HG03520 (cell line): ENCODE results near the gene ANKRD12.
"Not testable (repeated sequence)": the region's sequence is repeated elsewhere in the genome, so short reads cannot be mapped to it uniquely, and the experiment has no call there.

ENCODE experiments used
- ATAC-seq: cut with Tn5 transposase; IDR thresholded peaks from one replicate; pipeline ENCODE4 v1.9.1; 2021; ENCODE audit warnings: mild to moderate bottlenecking, moderate library complexity; ENCODE audit not compliant: unreplicated experiment

ANKRD12 gene

DNA sequence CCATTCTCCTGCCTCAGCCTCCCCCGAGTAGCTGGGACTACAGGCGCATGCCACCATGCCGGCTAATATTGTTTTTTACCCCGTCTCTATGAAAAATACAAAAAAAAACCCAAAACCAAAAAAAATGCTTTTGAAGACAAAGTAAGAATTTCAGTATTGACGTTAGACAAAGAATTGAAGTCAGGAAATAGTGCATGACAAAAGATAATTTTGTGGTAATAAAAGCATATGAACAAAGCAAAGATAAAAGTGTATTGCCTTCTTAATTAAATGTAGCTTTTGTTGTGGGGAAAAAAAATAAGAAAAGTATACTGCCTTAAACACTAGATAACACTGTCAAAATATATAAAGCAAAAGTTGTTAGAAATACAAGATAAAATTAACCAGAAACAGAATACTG lies 86.8 kb downstream of the ANKRD12 start:
- ATAC-seq = no peak

DNA sequence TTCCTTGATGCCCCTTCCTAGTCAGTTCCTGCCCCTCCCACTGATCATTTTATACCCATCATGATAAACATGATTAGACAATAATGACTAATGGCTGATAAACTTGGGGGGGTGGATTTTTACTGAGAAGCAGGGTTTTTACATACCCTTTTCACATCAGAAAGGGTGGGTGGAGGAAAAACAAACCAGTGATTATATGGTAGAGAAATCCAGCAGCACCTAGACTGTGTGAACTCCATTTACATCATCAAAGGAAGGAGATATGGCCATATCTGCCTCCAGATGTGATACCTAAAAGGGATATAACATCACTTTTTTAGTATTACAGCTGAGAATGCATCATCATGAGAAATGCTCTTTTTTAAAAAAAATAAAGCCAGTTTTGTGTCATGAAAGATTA lies 89.9 kb downstream of the ANKRD12 start:
- ATAC-seq = no peak

DNA sequence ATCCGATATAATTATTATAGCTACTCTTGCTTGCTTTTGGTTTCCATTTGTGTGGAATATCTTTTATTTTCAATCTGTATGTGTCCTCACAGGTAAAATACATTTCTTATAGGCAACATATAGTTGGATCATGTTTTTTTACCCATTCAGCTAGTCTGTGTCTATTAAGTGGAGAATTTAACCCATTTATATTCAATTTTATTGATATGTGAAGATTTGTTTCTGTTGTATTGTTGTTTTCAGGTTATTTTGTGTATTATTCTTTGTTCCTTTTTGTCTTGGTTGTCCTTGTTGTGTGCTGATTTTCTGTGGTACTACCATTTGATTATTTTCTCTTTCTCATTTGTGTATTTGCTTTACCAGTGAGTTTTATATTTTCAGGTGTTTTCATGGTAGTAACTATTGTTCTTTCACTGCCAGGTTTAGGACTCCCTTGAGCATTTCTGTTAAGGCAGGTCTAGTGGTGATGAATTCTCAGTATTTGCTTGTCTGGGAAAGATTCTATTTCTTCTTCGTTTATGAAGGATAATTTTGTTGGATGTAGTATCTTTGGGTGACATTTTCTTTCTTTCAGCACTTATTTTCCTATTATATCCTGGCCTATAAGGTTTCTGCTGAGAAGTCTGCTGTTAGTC lies 95.4 kb downstream of the ANKRD12 start:
- ATAC-seq = no peak

DNA sequence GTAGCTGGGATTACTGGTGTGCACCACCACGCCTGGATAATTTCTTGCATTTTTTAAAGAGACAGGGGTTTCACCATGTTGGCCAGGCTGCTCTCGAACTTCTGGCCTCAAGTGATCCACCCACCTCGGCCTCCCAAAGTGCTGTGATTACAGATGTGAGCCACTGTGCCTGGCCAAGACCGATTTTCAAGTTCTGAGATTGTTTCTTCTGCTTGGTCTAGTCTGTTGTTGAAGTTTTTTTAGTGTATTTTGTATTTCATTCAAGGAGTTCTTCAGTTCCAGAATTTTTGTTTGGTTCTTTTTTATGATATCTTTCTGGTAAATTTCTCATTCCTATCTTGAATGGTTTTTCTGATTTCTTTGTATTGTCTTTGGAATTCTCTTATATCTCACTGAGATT lies 96.4 kb downstream of the ANKRD12 start:
- ATAC-seq = no peak

DNA sequence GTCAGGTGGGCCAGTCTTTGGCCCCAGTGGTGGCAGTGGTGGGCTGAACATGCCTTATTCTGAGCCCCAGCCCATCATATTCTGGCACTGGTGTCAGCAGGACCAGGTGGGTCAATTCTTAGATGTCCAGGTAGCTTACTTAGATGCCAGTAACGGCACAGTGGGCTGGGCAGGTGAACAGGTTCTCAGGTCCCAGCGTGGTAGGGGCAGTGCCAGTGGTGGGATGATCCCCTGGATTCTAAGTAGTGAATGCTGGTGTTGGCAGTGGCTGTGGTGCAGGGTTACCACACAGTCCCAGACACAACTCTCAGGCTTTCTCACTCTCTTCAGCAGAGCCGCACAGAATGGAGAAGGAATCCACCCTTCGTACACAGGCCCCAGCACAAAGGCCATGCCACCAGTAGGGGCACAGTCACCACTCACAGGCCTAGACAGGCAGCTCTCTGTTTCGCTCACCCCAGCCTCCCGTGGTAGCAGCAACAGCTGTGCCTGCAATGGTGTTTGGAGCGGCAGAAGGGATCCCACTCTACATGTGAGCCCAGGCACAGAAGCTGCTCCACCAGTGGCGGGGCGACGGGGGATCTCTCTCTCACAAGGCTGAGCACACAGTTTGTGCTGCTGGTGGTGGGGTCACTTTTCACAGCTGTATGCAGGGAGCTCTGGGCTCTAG lies 97.3 kb downstream of the ANKRD12 start:
- ATAC-seq = no peak

DNA sequence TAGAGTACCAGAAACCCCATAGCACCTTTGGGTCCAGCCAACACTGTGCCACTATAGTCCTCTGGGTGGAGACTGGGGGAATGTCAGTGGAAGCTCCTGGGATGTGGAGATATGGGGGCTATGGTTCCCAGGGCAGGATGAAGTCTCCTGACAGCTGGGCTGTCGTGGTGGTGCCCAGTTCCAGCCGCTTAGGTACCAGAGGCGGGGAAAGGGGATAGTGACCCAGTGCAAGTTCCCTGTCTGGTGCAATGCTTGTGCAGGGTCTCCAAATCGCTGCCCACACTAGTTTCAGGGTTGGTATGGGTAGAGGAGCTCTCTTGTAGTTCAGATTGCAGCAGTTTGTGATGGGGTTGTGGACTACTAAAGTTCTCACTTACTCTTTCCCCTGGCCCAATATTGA lies 97.9 kb downstream of the ANKRD12 start:
- ATAC-seq = no peak

DNA sequence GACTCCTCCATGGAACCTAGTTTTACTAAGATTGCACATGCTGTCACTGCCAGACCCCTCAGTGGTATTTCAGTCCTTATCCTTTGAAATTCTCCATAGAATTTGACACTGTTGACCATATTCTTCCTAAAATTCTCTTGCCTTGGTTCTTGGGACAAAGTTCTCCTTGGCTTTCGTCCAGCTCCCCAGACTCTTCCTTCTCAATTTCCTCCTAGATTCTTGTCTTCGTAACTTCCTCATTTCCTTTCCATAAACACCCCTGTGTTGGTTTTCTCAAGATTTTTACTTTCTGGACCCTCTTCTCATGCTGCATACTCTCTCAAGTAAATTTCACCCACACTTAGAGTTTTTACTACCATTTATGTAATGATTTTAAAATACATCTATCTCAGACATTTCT lies 101.4 kb downstream of the ANKRD12 start:
- no peak for ATAC-seq

DNA sequence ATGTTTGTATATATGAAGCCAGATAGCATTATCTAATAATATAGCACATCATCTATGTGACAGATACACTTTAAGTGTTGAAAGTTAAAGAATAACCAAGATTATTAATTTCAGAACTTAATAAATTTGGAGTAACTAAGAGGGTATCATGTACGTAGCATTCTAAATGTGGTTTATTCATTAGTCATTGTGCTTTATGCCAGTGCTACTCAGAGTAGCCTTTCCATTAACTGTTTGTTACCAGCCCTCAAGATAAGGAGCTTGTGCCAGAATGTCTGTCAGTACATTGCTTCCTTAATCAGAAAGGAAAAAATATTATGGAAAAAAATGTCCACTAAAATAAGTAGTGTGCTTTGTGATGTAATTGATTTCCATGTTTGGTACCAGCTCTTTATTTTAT lies 103.1 kb downstream of the ANKRD12 start:
- no peak for ATAC-seq

DNA sequence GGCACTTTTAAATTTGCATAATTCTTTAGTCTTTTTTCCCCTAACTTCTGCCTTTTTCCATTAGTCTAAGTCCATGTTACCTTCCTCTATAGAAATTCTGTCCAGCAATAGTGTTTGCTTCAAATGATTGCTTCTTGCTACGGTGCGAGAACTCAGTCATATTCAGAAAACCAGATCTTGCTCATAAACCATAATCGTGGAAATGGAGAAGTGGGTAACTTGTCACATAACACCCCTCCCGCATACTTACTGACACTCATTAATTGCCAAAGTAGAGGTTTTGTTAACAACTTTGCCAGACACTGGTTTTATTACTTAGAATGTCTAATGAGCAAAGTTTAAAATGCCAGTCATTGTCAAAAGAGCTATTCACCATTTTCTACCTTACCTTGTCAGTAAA lies 103.7 kb downstream of the ANKRD12 start:
- no peak for ATAC-seq

DNA sequence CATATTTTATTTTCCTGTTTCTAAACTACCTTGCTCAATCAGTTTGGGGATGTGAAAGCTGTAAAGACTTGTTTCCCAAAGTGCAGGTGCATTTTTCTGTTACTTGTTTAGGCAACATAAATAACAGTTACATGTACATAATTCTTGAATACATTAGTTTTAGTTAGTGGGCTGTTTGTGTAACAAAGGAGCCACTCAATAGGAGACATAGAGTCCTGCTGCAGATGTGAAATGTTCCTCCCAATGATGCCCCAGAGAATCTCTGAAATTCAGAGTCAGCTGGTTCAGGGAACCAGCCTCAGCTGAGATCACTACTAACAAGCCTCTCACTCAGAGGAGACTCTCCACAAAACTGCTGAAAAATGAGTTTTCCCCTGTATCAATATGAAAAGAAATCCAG lies 106.4 kb downstream of the ANKRD12 start:
- ATAC-seq = no peak

DNA sequence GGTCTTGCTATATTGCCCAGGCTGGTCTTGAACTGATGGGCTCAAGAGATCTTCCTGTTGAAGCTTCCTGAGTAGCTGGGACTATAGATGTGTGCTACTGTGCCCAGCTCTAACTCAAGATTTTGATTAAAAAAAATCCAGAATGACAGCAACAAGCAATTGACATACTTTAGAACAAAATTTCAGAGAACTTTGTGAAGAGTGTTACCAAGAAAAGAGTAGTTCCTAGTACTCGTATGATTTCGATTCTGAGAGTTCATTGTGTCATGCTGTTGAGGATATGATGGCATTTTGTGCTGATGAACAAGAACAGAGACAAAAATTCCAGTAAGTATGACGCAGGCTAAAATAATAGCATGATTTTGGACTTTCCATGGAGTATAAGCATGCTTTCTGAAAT lies 107.8 kb downstream of the ANKRD12 start:
- no peak for ATAC-seq

DNA sequence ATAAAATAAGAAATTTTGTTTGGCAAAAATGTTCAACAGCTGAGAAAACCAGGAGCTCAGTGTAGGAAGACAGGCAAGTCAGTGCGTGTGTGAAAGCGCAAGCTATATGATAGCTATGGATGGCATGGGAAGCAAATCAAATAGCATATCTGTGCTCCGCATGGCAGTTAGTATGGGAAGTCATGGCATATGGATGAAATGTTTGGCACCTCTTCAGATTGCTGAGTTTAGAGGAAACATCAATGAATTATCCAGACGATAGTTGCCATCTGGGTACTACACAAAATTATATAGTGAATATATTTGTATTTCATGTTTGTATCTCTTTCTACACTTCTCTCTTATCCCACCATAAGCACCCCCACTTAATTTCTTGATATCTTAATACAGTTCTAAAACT lies 112.1 kb downstream of the ANKRD12 start:
- no peak for ATAC-seq

DNA sequence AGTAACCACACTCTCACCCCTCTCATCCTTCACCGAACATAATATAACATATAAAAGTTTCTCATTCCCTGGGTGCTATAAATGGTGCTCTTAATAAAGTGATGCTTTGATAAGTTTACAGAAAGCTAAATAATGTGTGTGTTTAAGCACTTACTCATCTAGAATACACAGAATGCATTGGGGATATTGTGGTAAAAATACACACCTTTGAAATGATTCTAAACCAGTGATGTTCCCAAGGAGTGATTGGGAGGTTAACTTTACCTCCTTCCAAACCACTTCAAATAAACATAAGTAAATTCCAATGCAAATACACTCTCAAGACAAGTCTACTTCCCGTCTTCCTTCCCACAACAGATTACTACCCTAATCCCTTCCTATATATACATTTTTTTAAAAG lies 112.7 kb downstream of the ANKRD12 start:
- ATAC-seq = no peak

DNA sequence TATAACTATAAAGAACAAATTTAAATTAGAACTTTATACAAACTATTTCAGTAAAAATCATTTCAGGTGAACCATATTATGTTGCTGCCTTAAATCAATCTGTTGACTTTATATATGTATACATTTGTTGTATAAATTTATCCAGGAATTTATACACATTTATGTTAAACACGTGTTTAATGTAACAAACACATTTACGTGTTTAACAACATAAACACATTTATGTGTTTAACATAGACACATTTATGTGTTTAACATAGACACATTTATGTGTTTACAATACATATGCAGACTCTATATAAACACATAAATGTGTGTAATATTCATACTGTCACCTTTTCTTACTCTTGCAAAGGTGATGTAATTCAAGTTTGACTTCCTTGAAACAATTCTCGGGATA lies 122.6 kb downstream of the ANKRD12 start:
- no peak for ATAC-seq

DNA sequence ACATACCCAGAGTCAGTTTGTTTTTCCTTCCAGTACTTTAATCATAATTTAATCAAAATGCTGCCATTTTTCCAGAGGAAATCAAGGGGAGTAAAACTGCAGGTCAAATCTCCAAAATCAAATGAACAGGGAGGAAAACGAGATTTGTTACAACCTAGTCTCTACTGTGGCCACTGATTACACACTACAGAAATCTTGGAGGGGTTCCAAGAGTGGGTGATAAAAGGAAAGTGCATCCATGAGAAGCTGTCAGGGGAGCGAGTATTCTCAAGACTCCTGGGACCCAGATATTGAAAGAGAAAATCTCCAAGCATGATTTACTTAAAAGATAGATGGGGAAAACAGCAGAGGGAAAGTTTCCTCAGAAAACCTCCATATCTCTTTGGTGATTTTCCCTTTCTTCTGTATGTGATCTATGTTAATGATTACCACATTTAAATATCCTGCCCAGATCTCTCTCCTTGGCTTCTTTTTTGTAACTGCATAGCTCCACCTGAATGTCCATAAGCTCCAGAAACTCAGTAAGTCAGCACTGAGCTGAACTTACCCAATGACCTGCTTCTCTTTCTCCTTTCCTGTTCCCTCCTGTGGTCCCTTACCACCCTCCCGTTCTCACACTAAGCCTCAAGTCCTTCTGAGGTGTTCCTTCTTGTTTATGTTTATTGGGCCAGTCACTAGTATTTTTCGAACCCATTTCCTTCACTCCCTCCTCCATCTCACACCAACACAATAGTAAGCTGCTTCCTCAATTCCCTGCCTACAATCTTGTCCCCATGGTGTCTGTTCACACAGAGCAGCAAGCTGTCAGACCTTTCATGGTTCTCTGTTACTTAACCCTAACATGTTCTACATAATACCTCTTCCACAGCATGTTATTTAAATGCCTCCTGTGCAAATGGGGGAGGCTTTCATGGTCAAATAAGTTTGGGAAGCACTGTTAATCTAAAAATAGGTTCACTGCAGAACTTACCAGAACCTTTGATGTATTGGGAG lies 124.1 kb downstream of the ANKRD12 start:
- ATAC-seq = no peak

DNA sequence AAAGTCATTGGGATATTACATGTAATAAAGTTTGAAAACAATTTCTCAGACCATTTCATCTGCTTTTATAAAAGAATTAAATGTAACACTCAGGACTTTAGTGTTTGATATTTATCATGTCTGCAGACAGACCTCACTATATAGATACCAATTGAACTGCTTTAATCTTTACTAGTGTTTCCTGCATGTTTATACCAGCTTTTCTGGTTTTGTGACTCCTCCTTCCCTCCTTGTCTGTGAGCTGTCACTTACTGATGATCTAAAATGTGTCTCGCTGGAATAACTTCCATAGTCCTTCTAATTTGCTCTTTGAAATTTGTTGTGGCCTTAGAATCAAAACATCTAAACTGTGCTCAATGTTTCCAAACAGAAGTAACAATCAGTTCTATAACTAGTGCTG lies 126.7 kb downstream of the ANKRD12 start:
- no peak for ATAC-seq

DNA sequence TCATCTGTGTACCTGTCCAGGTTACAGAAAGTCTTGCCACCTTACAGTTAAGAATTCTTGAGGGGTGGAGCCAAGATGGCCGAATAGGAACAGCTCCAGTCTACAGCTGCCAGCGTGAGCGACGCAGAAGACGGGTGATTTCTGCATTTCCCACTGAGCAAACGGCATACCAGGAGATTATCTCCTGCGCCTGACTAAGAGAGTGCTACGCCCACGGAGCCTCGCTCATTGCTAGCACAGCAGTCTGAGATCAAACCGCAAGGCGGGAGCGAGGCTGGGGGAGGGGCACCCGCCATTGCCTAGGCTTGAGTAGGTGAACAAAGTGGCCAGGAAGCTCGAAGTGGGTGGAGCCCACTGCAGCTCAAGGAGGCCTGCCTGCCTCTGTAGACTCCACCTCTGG lies 128.2 kb downstream of the ANKRD12 start:
- not testable (repeated sequence) for ATAC-seq

DNA sequence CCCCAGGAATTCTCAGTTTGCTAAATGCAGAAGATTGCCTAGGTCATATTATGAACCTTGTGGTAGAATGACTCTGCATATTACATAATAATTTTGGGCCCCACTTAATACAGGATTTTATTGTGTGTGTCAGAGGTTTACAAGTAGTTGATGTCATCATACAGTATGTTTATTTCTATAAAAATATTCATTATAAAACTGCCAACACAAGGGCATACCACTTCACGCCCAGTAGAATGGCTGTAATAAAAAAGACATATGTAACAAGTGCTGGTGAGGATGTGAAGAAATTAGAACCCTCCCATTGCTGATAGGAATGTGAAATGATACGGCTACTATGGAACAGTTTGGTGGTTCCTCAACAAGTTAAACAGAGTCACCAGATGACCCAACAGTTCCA lies 136.6 kb downstream of the ANKRD12 start:
- no peak for ATAC-seq

DNA sequence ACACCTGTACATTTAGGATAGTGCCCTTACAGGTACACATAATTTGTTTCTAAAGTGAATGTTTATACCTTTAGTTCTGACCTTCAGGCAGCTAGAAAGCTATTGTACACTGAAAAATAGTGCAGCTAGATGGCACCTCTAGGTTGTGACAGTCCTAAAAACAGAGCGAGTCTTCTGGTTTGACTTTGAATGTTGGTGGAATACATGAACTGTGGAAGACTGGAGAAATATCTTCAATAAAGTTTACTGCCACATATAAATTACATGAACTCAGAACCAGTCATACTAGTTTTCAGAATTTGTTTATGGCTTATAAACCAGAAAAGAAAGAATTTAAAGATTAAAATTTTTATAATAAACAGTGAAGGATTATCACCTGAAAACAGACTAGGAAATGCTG lies 139.3 kb downstream of the ANKRD12 start:
- no peak for ATAC-seq

DNA sequence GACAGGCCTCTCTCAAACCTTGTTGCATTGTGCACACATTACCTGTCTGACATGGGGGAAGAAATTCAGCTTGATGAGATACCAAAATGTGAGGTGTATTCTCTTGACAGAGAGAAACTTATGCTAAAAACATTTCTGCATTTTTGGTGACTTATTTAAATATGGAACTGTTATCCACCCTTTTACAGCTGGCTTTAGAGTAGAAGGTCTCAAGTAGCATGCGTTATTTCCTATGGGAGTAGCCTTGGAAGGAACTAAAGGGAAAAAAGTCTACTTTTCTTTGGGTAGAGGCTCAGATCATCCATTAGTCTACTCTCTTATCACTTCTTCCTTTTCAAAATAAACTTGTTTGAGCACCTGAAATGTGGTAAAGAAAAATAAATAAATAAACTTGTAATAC lies 141.4 kb downstream of the ANKRD12 start:
- no peak for ATAC-seq

DNA sequence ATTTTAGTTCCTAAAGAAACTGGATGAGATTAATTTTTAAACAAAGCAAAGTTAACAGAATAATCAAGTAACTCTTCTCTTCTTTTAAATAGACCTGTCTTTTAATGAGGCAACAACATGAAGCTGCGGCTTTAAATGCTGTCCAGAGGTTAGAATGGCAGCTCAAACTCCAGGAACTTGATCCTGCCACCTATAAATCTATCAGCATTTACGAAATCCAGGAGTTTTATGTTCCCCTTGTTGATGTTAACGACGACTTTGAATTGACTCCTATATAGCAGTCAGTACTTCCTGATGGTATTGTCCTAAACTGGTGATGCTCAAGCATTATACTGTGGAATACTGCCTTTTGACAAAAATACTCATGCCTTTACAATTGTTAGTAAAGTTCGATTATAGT lies 144.3 kb downstream of the ANKRD12 start:
- no peak for ATAC-seq

DNA sequence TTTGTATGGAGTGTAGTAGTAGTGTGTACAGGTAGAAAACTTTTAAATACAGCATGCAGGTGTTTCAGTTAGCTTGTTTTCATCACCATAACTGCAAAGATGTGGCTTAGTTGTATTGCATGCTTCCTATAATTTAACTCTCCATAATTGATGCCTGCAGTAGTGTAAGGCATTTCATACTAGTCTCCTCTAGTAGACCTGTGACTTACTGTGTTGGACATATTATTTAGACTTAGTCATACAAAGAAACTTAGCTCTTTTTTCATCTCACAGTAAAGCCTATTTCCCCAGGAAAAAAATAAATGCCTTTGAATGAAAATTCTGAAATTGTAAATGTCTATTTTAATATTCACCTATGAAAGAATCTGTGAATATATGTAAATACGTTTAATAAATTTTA lies 145.2 kb downstream of the ANKRD12 start:
- no peak for ATAC-seq
